Gastroesophageal sphincter (tissue), 3 donors: ENCODE data around the gene SLC7A14.

ENCODE experiments used
- CTCF ChIP-seq, 4 experiments: fragments of 200-600 bp in 2 of 4; fragments of 450-650 bp in 2 of 4; sonication (generic) in 1 of 4; IDR thresholded peaks; one replicate each; pipeline ENCODE4 v1.5.1; 2017 to 2019; ENCODE audit warnings: antibody characterized with exemption in 4 of 4, mild to moderate bottlenecking in 2 of 4, moderate library complexity in 2 of 4
- POLR2A ChIP-seq, 2 donors: fragments of 450-650 bp; IDR thresholded peaks; one replicate each; pipeline ENCODE4 v1.6.1; 2017; ENCODE audit warnings: antibody characterized with exemption in 2 of 2, mild to moderate bottlenecking in 2 of 2, moderate library complexity in 1 of 2
- POLR2AphosphoS5 ChIP-seq: sonication (generic); formaldehyde crosslinking; IDR thresholded peaks from one replicate; pipeline ENCODE4 v1.6.1; 2017; ENCODE audit warnings: antibody characterized with exemption

GRCh38 chr3:170551252-170551651 lies 34.6 kb downstream of the SLC7A14 start:
- TF ChIP-seq POLR2AphosphoS5 (no peak), CTCF (IDR thresholded peaks at IDR 0.05) (no peak), POLR2A (IDR thresholded peaks at IDR 0.05) (no peak)
